GM08714 (cell line): Measurements from ENCODE around the gene PARP14.

ENCODE experiments used
- H3K4me3 ChIP-seq: fragments of 200-500 bp; sonication (Bioruptor generic); 2 replicates; pipeline ENCODE4 v1.5.1; 2014; ENCODE audit warnings: mild to moderate bottlenecking, low read length, inconsistent platforms
- ZNF274 ChIP-seq: IDR thresholded peaks from 2 replicates; pipeline ENCODE4 v1.6.1; 2012; ENCODE audit warnings: mild to moderate bottlenecking, low read depth, low read length

PARP14 gene

DNA sequence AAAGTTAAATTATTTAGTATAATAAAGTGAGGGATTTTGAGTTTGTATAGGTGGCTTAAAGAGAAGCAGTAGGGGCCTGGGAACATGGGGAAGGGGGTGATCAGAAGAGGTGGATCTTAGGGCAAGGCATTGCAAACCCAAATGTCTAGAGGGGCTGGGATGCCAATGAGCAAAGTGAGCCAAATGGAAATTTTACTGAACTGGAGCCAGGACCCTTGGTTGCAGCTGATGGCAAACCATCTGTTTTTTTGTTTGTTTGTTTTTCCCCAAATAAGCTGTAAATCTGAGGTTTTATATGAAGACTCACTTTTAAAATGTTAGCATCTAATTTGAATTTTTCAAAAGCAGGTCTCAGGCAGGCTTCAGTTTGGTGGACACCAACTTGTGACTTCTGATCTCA, 14.8 kb upstream of the PARP14 start:
- no peak for TF ChIP-seq ZNF274
- H3K4me3 ChIP-seq: no peak overlapping the region

DNA sequence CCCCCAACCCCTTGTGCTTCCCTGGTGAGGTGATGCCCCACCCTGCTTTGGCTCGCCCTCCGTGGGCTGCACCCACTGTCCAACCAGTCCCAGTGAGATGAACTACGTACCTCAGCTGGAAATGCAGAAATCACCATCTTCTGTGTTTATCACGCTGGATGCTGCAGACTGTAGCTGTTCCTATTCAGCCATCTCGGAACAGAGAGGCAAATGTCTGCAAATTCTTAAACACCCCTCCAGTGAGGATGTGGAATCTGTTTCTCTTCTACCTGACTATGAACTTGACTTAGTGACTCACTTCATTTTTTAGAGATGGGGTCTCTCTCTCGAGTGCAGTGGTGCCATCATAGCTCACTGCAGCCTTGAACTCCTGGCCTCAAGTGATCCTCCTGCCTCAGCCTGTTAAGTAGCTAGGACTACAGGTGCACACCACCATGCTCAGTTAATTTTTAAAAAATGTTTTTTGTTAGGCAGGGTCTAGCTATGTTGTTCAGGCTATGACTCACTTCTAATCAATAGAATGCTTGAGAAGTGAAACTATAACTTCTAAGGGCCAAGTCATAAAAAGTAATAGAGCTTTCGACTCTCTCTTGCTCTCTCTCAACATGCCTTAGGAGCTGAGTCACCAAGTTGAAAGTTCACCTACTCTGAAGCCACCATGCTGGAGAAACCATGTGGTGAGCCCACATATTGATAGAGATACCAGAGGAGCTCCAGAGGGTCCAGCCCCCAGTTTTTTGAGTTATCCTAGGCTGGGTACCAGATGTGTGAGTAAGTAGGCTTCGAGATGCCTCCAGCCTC, 11.5 kb upstream of the PARP14 start:
- no peak overlapping the region for H3K4me3 ChIP-seq
- no peak for TF ChIP-seq ZNF274

DNA sequence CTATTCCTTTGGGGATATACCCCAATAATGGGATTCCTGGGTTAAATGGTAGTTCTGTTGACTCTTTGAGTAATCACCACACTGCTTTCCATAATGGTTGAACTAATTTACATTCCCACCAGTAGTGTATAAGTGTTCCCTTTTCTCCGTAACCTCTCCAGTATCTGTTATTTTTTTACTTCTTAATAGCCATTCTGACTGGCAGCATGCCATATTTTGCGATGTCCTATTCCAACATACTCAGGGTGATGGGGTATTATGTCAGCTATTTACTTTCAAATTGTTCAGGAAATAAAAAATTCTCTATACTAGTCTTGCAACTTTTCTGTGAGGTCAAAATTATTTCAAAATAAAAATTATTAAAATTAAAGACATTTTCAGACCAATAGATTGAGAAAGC, 9.1 kb upstream of the PARP14 start:
- no peak overlapping the region for H3K4me3 ChIP-seq
- no peak for TF ChIP-seq ZNF274

DNA sequence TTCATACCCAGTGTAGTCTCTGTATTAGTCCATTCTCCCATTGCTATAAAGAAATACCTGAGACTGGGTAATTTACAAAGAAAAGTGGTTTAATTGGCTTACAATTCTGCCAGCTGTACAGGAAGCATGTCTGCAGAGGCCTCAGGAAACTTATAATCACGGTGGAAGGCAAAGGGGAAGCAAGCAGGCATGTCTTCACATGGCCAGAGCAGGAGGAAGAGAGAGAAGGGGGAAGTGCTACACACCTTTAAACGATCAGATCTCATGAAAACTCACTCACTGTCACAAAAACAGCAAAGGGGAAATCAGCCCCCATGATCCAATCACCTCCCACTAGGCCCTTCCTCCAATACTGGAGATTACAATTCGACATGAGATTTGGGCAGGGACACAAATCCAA, 6.3 kb upstream of the PARP14 start:
- TF ChIP-seq ZNF274: no peak
- H3K4me3 ChIP-seq: no peak overlapping the region

DNA sequence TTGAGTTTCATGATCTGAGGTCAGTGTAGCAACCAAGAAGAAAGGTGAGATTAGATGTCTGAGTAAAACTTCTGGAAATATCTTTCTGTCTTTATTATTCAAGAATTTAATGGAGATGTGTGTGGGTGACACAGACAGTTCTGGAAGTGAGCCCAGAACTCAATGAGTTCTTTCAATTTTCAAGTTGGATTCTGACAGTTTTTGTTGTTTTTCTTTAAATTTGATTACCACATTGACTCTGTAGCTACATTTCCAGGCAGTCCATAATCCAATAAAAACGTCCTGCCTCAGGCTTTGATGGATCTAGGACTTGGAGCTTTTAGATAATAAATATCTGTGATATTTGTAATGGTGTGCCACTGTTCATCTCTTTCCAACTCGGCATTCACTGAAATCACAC, 3.9 kb upstream of the PARP14 start:
- no peak for TF ChIP-seq ZNF274
- H3K4me3 ChIP-seq: no peak overlapping the region

DNA sequence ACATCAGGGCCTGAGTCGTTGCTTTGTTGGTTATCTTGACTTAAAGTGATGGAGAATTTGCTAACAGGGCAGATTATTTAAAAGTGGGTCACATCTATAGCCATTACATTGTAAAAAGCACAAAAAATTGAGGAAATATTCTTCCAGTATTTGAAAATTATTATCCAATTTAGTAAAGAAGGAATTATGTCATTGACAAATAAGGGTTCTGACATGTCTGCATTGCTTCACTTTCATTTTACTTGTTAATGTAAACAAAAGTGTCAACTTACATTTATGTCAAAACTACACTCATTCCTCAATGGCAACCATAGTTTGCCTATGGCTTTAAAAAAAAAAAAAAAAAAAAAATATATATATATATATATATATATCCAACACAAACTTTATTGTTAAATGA, 3.4 kb upstream of the PARP14 start:
- no peak for TF ChIP-seq ZNF274
- no peak overlapping the region for H3K4me3 ChIP-seq

DNA sequence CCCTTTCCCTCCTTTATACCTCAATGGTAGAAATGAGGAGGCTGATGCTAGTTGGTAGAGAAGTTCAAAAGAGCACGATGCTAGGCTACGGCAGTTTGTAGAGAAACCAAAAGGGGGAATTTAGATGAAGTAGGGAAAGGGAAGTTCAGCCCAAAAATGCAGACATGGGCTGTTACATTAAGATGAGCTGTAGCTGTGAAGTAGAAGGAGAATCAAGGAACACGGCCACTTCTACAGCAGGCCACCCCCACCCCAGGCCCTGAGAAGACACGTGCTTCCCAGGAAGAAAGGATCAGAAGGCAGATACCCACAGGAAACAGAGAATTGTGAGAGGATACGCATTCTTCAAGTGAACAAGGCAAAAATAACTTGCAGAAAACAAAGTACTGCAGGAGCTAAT, 2.1 kb upstream of the PARP14 start:
- TF ChIP-seq ZNF274: no peak
- no peak overlapping the region; the same call in 1 of the 2 replicates for H3K4me3 ChIP-seq

DNA sequence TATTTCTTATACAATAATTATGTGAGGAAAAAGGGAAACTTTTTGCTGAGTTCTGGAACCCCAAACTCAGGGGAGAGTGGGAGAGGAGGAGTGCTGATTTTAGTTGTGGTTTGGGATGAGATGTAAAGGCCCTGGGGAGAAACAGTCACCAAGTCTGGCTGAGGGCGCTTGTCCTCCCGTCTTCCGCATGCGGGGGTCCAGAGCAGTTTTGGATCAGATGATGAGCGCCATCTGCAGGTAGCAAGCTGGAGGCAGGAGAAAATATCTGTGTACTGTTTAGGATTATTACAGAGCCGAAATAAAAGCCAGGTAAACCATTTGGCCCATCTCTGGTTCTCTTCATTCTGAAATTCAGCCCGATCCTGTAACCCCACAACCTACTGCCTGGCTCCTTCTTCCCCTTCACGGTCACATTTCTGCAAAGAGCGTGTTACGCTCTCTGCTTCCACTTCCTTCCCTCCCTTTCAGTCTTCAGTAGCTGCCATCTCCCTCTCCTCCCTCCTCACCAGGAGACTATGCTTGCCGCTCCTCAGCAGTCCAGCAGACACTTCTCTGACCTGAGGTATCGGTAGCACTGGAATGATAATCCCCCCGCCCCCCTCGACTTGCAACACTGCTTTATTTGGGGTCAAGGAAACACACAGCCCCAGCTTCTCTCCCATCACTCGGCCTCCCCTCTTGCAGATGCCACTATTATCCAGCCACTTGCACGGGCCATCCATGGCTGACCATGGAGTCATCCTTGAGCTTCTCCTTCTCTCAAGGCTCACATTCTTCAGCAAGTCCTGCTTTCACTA, 1.4 kb upstream of the PARP14 start:
- TF ChIP-seq ZNF274: no peak
- H3K4me3 ChIP-seq: peak overlapping the region; percentile 80; the same call in 1 of the 2 replicates

DNA sequence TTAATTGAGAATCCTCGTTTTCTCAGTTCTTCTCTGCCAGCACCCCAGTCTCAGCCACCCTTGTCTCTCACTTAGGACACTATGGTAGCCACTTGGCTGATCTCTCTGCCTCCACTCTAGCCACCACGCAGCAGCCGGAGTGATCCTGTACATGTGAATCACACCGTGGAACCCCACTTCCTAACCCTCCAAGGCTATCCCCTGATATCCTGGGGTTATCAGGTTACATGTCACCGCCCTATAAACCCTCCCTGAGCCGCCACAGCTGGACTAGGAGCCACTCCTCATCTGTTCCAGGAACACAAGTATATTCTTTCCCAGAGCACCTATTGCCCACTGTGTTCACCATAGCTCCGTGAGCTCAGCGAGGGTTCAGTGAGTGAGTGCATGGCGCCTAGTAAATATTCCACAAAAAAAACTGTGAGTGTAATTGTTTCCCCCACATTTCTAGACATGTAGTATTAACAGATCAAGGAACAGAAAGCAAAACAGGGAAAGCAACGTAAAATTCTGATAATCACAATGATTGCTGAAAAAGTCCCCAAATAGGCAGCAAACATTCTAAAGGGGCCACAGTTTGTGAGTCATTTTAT, 661 bp upstream of the PARP14 start:
- H3K4me3 ChIP-seq: peak overlapping the region; percentile 80; the same call in 1 of the 2 replicates
- TF ChIP-seq ZNF274: no peak

DNA sequence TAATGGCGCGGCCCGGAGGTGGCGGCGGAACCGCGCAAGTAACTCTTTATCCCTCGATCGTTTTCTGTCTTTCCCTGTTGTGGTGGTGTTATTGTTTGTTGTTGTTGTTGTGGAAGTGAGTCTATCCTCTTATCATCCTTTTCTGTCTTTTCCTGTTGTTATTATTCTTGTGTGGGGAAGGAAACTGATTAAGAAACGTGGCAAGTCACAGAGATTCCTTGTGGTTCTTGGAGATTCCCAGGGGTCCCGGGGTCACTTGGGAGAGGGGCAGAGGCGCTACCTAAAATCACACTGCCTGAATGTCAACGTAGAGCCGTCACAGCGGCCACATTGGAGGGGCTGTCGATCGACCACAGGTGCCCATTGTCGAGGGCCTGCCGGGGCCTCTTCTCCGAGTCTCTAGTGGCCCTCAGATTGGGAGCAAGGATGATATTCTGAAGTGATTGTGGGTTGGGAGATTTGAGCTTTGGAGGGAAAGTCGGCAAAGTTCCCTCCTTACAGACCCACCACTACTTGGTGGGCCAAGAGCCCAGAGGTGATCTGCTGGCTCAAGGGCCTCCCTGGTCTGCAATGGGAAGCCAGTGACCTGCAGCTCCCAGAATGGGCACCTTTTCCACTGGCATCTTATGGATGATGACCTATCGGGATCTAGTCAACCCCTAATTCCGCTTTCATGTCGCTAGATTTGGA, 790 bp downstream of the PARP14 start:
- TF ChIP-seq ZNF274: no peak
- peak overlapping the region; percentile 80 for H3K4me3 ChIP-seq

DNA sequence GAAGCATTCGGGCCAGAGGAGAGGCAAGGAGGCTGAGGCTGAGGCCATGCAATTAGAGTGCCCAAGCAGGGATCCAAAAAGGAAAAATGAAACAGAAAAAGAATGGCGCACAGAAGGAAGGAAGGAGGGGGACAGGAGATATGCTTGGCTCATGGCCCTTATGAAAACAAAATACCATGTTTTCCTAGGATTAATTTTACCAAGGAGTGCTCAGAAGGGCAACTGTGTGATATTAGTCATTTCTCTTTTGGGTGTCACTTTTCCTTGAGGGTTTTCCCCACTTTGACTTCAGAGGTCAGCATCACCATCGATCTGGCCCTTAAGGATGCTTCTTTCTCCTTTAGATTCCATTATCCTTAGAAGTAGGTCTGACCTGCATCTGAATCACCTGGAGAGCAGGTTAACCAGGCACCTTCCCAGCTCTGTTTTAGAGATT, 1.4 kb downstream of the PARP14 start:
- peak overlapping the region; percentile 80 for H3K4me3 ChIP-seq
- no peak for TF ChIP-seq ZNF274

DNA sequence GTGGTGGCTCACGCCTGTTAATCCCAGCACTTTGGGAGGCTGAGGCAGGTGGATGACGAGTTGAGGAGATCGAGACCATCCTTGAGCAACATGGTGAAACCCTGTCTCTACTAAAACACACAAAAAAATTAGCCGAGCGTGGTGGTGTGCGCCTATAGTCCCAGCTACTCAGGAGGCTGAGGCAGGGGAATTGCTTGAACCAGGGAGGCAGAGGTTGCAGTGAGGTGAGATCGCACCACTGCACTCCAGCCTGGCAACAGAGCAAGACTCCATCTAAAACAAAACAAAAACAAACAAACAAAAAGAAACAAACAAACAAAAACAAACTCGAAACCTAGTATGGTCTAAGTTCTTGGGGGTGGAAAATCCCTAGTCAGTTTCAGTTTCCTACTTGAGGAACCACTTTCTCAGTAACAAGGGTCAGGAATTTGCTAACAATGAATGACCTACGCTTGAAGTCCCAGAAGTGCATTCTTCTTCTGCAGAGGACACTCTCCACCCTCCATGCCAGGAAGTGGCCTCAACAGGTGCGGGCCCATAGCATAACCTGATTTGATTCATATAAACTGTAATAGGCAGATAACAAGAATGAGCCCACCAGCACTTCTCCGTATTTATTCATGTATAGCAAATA, 2.3 kb downstream of the PARP14 start:
- H3K4me3 ChIP-seq: peak overlapping the region; percentile 80; the same call in 1 of the 2 replicates

DNA sequence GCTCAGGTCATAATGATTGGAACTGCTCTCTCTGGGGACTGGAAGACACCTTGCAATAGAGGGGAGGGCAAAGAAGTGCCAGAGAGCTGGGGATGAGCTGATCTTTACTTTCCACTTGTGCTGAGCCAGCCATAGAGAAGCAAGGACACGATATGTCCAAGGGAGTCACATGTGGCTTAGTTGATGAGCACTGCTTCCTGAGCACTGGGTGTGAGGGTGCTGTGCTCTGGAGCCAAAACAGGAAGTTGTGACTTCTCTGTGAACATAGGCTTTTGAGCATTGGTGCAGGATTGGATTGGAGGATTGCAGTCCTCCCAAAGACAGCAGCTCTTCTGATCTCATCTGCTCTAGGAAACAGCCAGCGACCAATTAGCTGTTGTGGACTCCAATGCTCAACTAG, 6.7 kb downstream of the PARP14 start:
- no peak for TF ChIP-seq ZNF274
- H3K4me3 ChIP-seq: no peak overlapping the region

DNA sequence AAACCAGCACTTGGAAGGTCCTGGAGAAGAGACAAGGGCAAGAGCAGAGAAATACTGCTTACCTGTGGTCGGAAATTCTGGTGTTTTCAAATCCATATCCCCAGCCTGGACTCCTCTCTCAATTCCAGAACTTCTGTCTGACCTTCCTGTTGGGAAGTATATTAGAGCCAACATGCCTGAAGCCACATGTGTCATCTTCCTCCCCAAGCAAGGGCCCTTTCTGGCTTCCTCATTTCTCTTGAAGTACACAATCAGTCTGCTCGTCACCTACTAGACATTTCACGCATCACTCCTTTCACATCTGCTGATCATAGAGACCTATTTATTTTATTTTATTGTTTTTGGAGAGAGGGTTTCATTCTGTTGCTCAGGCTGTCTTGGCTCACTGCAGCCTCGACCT, 8.4 kb downstream of the PARP14 start:
- H3K4me3 ChIP-seq: no peak overlapping the region
- no peak for TF ChIP-seq ZNF274
